MM.1S (cell line): Measurements from ENCODE around the gene ECT2L.

Source experiments
- DNase-seq: peaks from one replicate; pipeline ENCODE4 v3.0.0-alpha.2; 2015
- H2AFZ ChIP-seq: fragments of 300-600 bp; sonication (generic); 2 replicates; pipeline ENCODE4 v1.6.0; 2016; ENCODE audit warnings: antibody characterized with exemption, low read length
- H3F3A ChIP-seq: fragments of 300-600 bp; sonication (generic); 2 replicates; pipeline ENCODE4 v1.6.1; 2016; ENCODE audit warnings: mild to moderate bottlenecking, antibody characterized with exemption, low read length, moderate library complexity, mixed read lengths; ENCODE audit not compliant: insufficient read depth
- H3K27ac ChIP-seq: fragments of 300-600 bp; sonication (generic); 2 replicates; pipeline ENCODE4 v1.5.1; 2016; ENCODE audit warnings: mild to moderate bottlenecking, low read length
- H3K27me3 ChIP-seq: fragments of 300-600 bp; sonication (generic); replicated peaks from 2 replicates; pipeline ENCODE4 v1.6.0; 2016; ENCODE audit warnings: low read length; ENCODE audit not compliant: insufficient read depth
- H3K36me3 ChIP-seq: fragments of 300-600 bp; sonication (generic); replicated peaks from 2 replicates; pipeline ENCODE4 v1.6.1; 2016; ENCODE audit warnings: mild to moderate bottlenecking, low read length, mixed read lengths; ENCODE audit not compliant: insufficient read depth
- H3K4me1 ChIP-seq: fragments of 300-600 bp; sonication (generic); 2 replicates; pipeline ENCODE4 v1.6.1; 2016; ENCODE audit warnings: low read length, mixed read lengths
- H3K4me2 ChIP-seq: fragments of 300-600 bp; sonication (generic); 2 replicates; pipeline ENCODE4 v1.6.0; 2016; ENCODE audit warnings: low read depth, low read length
- H3K4me3 ChIP-seq: fragments of 300-600 bp; sonication (generic); 2 replicates; pipeline ENCODE4 v1.5.1; 2016; ENCODE audit warnings: low read length, mixed read lengths
- H3K79me2 ChIP-seq: fragments of 300-600 bp; sonication (generic); 2 replicates; pipeline ENCODE4 v1.6.1; 2016; ENCODE audit warnings: mixed run types, low read length, mixed read lengths
- H3K9ac ChIP-seq: fragments of 300-600 bp; sonication (generic); 2 replicates; pipeline ENCODE4 v1.6.1; 2016; ENCODE audit warnings: low read length, mixed read lengths
- H3K9me2 ChIP-seq: fragments of 300-600 bp; sonication (generic); replicated peaks from 2 replicates; pipeline ENCODE4 v1.6.1; 2016; ENCODE audit warnings: mild to moderate bottlenecking, low read length, mixed read lengths; ENCODE audit not compliant: insufficient read depth
- H3K9me3 ChIP-seq: fragments of 300-600 bp; sonication (generic); replicated peaks from 2 replicates; pipeline ENCODE4 v1.6.1; 2016; ENCODE audit warnings: mild to moderate bottlenecking, low read length, mixed read lengths; ENCODE audit not compliant: insufficient read depth
- H4K20me1 ChIP-seq: fragments of 300-600 bp; sonication (generic); 2 replicates; pipeline ENCODE4 v1.6.1; 2016; ENCODE audit warnings: mild to moderate bottlenecking, low read length, moderate library complexity, mixed read lengths; ENCODE audit not compliant: insufficient read depth
- CTCF ChIP-seq: fragments of 300-600 bp; sonication (generic); IDR thresholded peaks from 2 replicates; pipeline ENCODE4 v1.5.1; 2016; ENCODE audit warnings: antibody characterized with exemption, low read length, mixed read lengths
- EZH2 ChIP-seq: fragments of 300-600 bp; sonication (generic); optimal IDR thresholded peaks from 2 replicates; pipeline ENCODE3; 2017; ENCODE audit warnings: low read depth, mild to moderate bottlenecking, antibody characterized with exemption, low read length, mixed read lengths
- EZH2phosphoT487 ChIP-seq: fragments of 300-600 bp; sonication (generic); IDR thresholded peaks from 2 replicates; pipeline ENCODE4 v1.6.1; 2018; ENCODE audit warnings: antibody characterized with exemption, low read length

The ECT2L gene

DNA sequence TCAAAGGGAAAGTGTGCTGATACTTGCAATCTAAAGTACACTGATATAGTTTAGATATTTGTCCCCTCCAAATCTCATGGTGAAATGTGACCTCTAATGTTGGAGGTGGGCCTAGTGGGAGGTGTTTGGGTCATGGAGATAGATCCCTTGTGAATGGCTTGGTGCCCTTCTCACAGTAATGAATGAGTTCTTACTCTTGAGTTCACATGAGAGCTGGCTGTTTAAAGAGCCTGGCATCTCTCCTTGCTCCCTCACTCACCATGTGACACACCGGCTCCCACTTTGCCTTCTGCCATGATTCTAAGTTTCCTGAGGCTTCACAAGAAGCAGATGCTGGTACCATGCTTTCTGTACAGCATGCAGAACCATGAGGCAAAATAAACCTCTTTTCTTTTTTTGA is 114.1 kb downstream of the ECT2L start:
- no peaks in the 10 kb centered on the region for H3F3A ChIP-seq
- no peak overlapping the region for H3K9ac ChIP-seq
- H3K36me3 ChIP-seq, result no peaks in the 10 kb centered on the region; the same call in 1 of the 2 replicates
- no peak overlapping the region for H3K4me2 ChIP-seq
- H3K9me2 ChIP-seq, result no peaks in the 10 kb centered on the region
- no peak overlapping the region for H2AFZ ChIP-seq
- no peak overlapping the region for H3K27ac ChIP-seq
- H3K9me3 ChIP-seq, result no peaks in the 10 kb centered on the region
- TF ChIP-seq EZH2, result no peak
- no peak for TF ChIP-seq EZH2phosphoT487
- TF ChIP-seq CTCF, result no peak
- H4K20me1 ChIP-seq, result no peaks in the 10 kb centered on the region
- H3K4me3 ChIP-seq, result no peak overlapping the region
- DNase-seq, result no peak
- H3K4me1 ChIP-seq, result no peaks in the 10 kb centered on the region
- H3K27me3 ChIP-seq, result no peaks in the 10 kb centered on the region
- H3K79me2 ChIP-seq, result no peaks in the 10 kb centered on the region

- Histone ChIP-seq H4K20me1 (no peaks in the 10 kb centered on the region), H3K36me3 (no peaks in the 10 kb centered on the region; the same call in 1 of the 2 replicates)
- TF ChIP-seq CTCF, result no peak
- no peak for TF ChIP-seq EZH2
- no peak for TF ChIP-seq EZH2phosphoT487
Measured at GRCh38 chr6:138912308-138912707, 116.4 kb downstream of the ECT2L start.

DNA sequence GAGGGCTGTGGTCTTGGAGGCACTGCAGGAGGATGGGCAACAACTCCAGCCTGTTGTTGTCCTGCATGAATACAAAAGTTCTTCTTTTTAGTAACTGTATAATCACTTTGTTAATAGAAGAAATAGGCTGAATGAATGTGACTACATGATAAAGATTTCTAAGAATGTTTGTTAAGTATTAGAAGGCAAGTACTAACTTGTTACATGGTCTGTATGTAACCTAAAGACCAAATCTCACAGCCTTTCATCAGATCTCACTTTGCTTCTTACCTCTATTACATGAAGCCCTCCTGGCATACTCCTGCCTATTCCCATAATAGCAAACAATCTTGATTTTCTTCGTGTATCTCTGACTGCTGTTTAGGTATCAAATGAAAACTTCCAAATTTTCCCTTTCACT is 118.8 kb downstream of the ECT2L start:
- Histone ChIP-seq H2AFZ (no peak overlapping the region), H3K36me3 (no peaks in the 10 kb centered on the region; the same call in 1 of the 2 replicates), H3K9ac (no peak overlapping the region), H3K9me2 (no peaks in the 10 kb centered on the region), H3K79me2 (no peaks in the 10 kb centered on the region), H3K4me1 (no peaks in the 10 kb centered on the region), H3K9me3 (no peaks in the 10 kb centered on the region), H4K20me1 (no peaks in the 10 kb centered on the region), H3K4me3 (no peak overlapping the region), H3F3A (no peaks in the 10 kb centered on the region), H3K4me2 (no peak overlapping the region), H3K27ac (no peak overlapping the region), H3K27me3 (no peaks in the 10 kb centered on the region)
- TF ChIP-seq EZH2phosphoT487, result no peak
- no peak for TF ChIP-seq EZH2
- TF ChIP-seq CTCF, result no peak
- no peak for DNase-seq

More at GRCh38 chr6:138912308-138912707, 116.4 kb downstream of the ECT2L start:
- Histone ChIP-seq H3K4me3 (no peak overlapping the region), H3K27ac (no peak overlapping the region), H2AFZ (no peak overlapping the region), H3K9me2 (no peaks in the 10 kb centered on the region), H3K9ac (no peak overlapping the region), H3K9me3 (no peaks in the 10 kb centered on the region), H3K4me1 (no peaks in the 10 kb centered on the region), H3K4me2 (no peak overlapping the region), H3K79me2 (no peaks in the 10 kb centered on the region), H3K27me3 (no peaks in the 10 kb centered on the region), H3F3A (no peaks in the 10 kb centered on the region)
- no peak for DNase-seq
